Upper lobe of left lung (tissue), 6 donors: ENCODE results near the gene OBSCN. TPM values are rescaled to one million over a fixed set of nuclear protein-coding genes. Genes with fewer than 3 reads are reported as not detected.

Experiments
- ATAC-seq, 2 donors: fragments of 200-7000 bp; cut with Tn5 transposase; one replicate each; pipeline ENCODE4 v1.9.1; 2022; ENCODE audit warnings: mild to moderate bottlenecking in 2 of 2, moderate library complexity in 2 of 2; ENCODE audit not compliant: low FRiP score in 2 of 2
- DNase-seq, 2 donors: peaks; one replicate each; pipeline ENCODE4 v3.0.0-alpha.2; 2019 to 2020
- H3K27ac ChIP-seq, 4 donors: fragments of 200-600 bp; sonication (generic); one replicate each; pipeline ENCODE4 v1.5.1; 2016 to 2019
- H3K27me3 ChIP-seq, 4 donors: fragments of 200-600 bp; sonication (generic); one replicate each; pipeline ENCODE4 v1.5.1; 2017 to 2019
- H3K36me3 ChIP-seq, 4 donors: fragments of 200-600 bp; sonication (generic); one replicate each; pipeline ENCODE4 v1.5.1; 2016 to 2019
- H3K4me1 ChIP-seq, 4 donors: fragments of 200-600 bp; sonication (generic); one replicate each; pipeline ENCODE4 v1.5.1; 2018 to 2019
- H3K4me3 ChIP-seq, 4 donors: fragments of 200-600 bp; sonication (generic); one replicate each; pipeline ENCODE4 v1.5.1; 2017 to 2019; ENCODE audit warnings: mild to moderate bottlenecking in 2 of 4, moderate library complexity in 1 of 4
- H3K9me3 ChIP-seq, 4 donors: fragments of 200-600 bp; sonication (generic); one replicate each; pipeline ENCODE4 v1.5.1; 2018 to 2019
- EP300 ChIP-seq, 4 donors: sonication (generic); formaldehyde crosslinking; IDR thresholded peaks; one replicate each; pipeline ENCODE4 v1.5.1; 2017; ENCODE audit warnings: antibody characterized with exemption in 4 of 4, control low read depth in 2 of 4
- POLR2A ChIP-seq, 4 donors: fragments of 450-650 bp; IDR thresholded peaks; one replicate each; pipeline ENCODE4 v1.5.1; 2016 to 2017; ENCODE audit warnings: antibody characterized with exemption in 4 of 4, mild to moderate bottlenecking in 2 of 4
- POLR2AphosphoS5 ChIP-seq, 2 donors: sonication (generic); formaldehyde crosslinking; IDR thresholded peaks; one replicate each; pipeline ENCODE4 v1.5.1; 2017; ENCODE audit warnings: antibody characterized with exemption in 2 of 2
- WGBS, 2 donors: methylation state at CpG; one replicate each; pipeline ENCODE4 v1.1.5; 2017 to 2018; 5-methylcytosine and 5-hydroxymethylcytosine counted together
- total RNA-seq, 6 donors: library from RNA; depleted of rRNA in 4 of 6; stranded (reverse); fragments of >200 nt in 4 of 6; gene quantifications; one replicate each; pipeline versions ENCODE4 v1.1.0 to v1.2.1, GENCODE V29; 2016 to 2021
- TF ChIP-seq, protein P1 (sequence below), 6 experiments: fragments of 450-650 bp in 4 of 6; fragments of 200-600 bp in 2 of 6; sonication (generic) in 2 of 6; IDR thresholded peaks; one replicate each; pipeline ENCODE4 v1.5.1; 2016 to 2019; ENCODE audit warnings: antibody characterized with exemption in 6 of 6
- donor health status: DM: no; HTN: no; CAD: no; lungs with moderate emphysema.
- donor health status: DM: no; HTN: yes; CAD: no; lungs with severe emphysema.

Gene OBSCN
- total RNA-seq, 6 donors from 2014 or later, result 15.7 to 160 (median 47.0) TPM

DNA sequence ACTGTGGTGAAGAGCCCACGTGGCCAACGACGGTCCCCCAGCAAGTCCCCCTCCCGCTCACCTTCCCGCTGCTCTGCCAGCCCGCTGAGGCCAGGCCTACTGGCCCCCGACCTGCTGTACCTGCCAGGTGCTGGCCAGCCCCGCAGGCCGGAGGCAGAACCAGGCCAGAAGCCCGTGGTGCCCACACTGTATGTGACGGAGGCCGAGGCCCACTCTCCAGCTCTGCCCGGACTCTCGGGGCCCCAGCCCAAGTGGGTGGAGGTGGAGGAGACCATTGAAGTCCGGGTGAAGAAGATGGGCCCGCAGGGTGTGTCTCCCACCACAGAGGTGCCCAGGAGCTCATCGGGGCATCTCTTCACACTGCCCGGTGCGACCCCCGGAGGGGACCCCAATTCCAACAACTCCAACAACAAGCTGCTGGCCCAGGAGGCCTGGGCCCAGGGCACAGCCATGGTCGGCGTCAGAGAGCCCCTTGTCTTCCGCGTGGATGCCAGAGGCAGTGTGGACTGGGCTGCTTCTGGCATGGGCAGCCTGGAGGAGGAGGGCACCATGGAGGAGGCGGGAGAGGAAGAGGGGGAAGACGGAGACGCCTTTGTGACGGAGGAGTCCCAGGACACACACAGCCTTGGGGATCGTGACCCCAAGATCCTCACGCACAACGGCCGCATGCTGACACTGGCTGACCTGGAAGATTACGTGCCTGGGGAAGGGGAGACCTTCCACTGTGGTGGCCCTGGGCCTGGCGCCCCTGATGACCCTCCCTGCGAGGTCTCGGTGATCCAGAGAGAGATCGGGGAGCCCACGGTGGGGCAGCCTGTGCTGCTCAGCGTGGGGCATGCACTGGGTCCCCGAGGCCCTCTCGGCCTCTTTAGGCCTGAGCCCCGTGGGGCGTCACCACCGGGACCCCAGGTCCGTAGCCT is 152.0 kb downstream of the OBSCN start:
- H3K27me3 ChIP-seq, result no peaks in the 10 kb centered on the region
- DNase-seq, result peak in 1 of 2 donors; percentile 77
- WGBS, 2 donors, result 87 to 91% methylated on average over 13 to 44 of the region's 45 CpGs
- H3K27ac ChIP-seq, result no peak overlapping the region
- ATAC-seq, result peak in 1 of 2 donors; percentile 3
- H3K4me3 ChIP-seq, result no peak overlapping the region
- TF ChIP-seq, protein P1, sequence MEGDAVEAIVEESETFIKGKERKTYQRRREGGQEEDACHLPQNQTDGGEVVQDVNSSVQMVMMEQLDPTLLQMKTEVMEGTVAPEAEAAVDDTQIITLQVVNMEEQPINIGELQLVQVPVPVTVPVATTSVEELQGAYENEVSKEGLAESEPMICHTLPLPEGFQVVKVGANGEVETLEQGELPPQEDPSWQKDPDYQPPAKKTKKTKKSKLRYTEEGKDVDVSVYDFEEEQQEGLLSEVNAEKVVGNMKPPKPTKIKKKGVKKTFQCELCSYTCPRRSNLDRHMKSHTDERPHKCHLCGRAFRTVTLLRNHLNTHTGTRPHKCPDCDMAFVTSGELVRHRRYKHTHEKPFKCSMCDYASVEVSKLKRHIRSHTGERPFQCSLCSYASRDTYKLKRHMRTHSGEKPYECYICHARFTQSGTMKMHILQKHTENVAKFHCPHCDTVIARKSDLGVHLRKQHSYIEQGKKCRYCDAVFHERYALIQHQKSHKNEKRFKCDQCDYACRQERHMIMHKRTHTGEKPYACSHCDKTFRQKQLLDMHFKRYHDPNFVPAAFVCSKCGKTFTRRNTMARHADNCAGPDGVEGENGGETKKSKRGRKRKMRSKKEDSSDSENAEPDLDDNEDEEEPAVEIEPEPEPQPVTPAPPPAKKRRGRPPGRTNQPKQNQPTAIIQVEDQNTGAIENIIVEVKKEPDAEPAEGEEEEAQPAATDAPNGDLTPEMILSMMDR (IDR thresholded peaks at IDR 0.05), result no peak
- TF ChIP-seq POLR2AphosphoS5 (IDR thresholded peaks at IDR 0.05) (no peak), POLR2A (IDR thresholded peaks at IDR 0.05) (no peak), EP300 (IDR thresholded peaks at IDR 0.05) (no peak)
- H3K9me3 ChIP-seq, result no peaks in the 10 kb centered on the region
- no peaks in the 10 kb centered on the region for H3K4me1 ChIP-seq
- no peaks in the 10 kb centered on the region for H3K36me3 ChIP-seq

DNA sequence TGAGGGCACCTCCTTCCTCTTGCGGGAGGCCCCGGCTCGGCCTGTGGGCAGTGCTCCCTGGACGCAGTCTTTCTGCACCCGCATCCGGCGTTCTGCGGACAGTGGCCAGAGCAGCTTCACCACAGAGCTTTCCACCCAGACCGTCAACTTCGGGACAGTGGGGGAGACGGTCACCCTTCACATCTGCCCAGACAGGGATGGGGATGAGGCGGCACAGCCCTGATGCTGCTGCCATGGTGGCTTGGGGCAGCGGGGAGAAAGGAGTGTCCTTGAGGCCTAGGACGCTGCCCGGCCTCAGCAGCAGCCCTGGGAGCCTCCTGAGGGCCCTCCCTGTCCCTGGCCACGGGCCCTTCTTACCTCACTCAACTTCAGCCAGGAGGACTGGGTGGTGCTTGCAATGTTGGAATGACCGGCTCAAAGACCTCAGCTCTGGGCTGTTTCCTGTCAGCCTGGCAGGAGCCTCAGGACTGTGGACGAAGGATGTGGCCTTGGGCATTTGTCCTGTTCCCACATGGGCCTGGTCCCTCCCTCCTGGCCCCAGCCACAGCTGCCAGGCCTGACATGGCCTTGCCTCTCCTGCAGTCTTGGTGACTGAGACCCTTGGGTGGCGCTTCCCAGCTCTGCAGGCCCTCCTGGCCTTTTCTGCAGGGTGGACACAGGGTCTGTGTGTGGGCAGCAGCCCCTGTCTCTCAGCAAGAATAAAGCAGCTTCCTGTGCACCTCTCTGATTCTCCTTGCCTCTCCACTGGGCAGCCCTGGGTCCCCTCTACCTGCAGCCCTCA is 152.9 kb downstream of the OBSCN start:
- H3K4me1 ChIP-seq, result no peaks in the 10 kb centered on the region
- TF ChIP-seq, protein P1 (IDR thresholded peaks at IDR 0.05), result no peak
- TF ChIP-seq POLR2A (IDR thresholded peaks at IDR 0.05), result no peak
- TF ChIP-seq POLR2AphosphoS5 (IDR thresholded peaks at IDR 0.05), result no peak
- no peak for TF ChIP-seq EP300 (IDR thresholded peaks at IDR 0.05)
- no peaks in the 10 kb centered on the region for H3K27me3 ChIP-seq
- DNase-seq (peak in 1 of 2 donors; percentile 51), ATAC-seq (no peak)
- H3K9me3 ChIP-seq, result no peaks in the 10 kb centered on the region
- no peak overlapping the region for H3K4me3 ChIP-seq
- H3K36me3 ChIP-seq, result no peaks in the 10 kb centered on the region
- WGBS, 2 donors, result 90% methylated on average over 19 of the region's 19 CpGs; no CpG with 5 or more reads in 1 of the 2 donors
- no peak overlapping the region for H3K27ac ChIP-seq

DNA sequence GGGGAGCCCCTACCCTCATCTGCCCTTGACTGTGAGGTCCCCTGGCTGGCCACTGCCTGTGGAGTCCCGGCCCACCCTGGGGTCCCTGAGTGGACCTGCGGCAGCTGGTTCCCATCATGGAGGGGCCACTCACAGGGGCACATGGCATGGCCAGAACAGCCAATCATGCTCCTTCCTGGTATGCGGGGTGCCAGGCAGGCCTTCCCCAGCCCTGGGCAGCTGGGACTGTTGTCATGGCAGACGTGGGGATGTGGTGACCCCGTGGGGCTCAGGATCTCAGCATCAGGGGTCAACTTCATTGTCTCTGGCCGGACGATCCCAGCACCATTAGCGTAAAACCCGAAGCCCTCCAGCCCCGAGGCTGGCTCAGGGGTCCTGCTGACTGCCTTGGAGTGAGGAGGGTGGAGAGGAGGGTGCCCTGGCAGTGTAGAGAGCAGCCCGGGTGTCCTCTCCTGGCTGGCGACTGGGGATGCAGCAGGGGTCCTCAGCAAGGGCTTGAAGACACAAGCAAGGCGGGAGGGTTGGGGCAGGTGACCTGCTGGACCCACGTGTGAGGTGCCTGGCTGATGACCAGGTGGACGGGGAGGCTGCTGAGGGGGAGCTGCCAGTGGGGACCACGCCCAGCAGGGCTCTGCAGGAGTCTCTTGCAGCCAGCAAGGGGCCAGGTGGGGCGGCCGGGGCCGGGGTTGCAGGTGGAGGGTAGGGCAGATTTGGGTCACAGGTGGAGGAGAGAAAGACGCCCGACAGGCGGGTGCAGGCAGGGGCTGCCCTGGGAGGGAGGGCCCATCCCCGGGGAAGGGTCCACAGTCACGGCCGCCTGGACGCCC is 153.7 kb downstream of the OBSCN start:
- Histone ChIP-seq H3K36me3 (no peaks in the 10 kb centered on the region), H3K9me3 (no peaks in the 10 kb centered on the region), H3K27ac (no peak overlapping the region), H3K27me3 (no peaks in the 10 kb centered on the region), H3K4me1 (no peaks in the 10 kb centered on the region), H3K4me3 (no peak overlapping the region)
- WGBS, 2 donors, result 83 to 85% methylated on average over 12 to 25 of the region's 26 CpGs
- DNase-seq, result peak in 1 of 2 donors; percentile 86
- TF ChIP-seq POLR2A (IDR thresholded peaks at IDR 0.05) (no peak), EP300 (IDR thresholded peaks at IDR 0.05) (no peak), POLR2AphosphoS5 (IDR thresholded peaks at IDR 0.05) (no peak)
- TF ChIP-seq, protein P1 (IDR thresholded peaks at IDR 0.05), result no peak
- no peak for ATAC-seq

DNA sequence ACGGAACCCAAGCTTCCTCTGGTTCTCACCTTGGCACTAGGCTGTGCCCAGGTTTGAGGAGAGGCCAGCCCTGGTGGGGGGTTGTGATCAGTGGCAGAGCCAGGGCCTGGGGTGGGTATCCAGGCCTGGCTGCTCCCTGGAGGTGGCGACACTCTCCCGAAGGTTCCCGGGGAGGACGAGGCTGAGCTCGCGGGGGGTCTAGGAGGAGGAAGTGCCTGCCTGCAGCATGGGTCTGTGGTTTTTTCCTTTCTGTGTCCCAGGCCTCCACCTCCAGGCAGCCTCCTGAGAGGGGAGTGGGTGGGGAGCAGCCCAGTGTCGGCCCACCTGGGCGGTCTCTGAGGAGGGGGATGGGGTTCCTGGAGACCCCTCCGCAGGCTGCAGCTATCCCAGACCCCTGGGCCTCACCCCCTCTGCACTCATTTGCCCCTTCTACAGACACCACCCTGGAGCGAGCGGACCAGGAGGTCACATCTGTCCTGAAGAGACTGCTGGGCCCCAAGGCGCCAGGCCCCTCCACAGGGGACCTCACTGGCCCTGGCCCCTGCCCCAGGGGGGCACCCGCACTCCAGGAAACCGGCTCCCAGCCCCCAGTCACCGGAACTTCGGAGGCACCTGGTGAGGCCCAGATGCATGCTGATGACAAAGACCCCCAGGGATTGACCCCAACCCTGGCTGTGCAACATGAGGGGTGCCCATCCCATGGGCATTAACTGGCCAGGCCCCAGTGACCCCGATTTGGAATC is 154.5 kb downstream of the OBSCN start:
- H3K27me3 ChIP-seq, result no peaks in the 10 kb centered on the region
- no peaks in the 10 kb centered on the region for H3K36me3 ChIP-seq
- 67 to 90% methylated on average over 4 to 11 of the region's 18 CpGs for WGBS, 2 donors
- H3K27ac ChIP-seq, result no peak overlapping the region
- DNase-seq (peak in 1 of 2 donors; percentile 62), ATAC-seq (no peak)
- no peak overlapping the region for H3K4me3 ChIP-seq
- no peaks in the 10 kb centered on the region for H3K4me1 ChIP-seq
- no peak for TF ChIP-seq POLR2A (IDR thresholded peaks at IDR 0.05)
- TF ChIP-seq POLR2AphosphoS5 (IDR thresholded peaks at IDR 0.05), result no peak
- TF ChIP-seq, protein P1 (IDR thresholded peaks at IDR 0.05), result no peak
- TF ChIP-seq EP300 (IDR thresholded peaks at IDR 0.05), result no peak
- no peaks in the 10 kb centered on the region for H3K9me3 ChIP-seq
